Measurements from ENCODE around the gene ABCD1. TPM values are rescaled to one million over a fixed set of nuclear protein-coding genes. Genes with fewer than 3 reads are reported as not detected.

The ABCD1 gene
- total RNA-seq, 1 experiment from 2014 or later = 44.4 TPM

DNA sequence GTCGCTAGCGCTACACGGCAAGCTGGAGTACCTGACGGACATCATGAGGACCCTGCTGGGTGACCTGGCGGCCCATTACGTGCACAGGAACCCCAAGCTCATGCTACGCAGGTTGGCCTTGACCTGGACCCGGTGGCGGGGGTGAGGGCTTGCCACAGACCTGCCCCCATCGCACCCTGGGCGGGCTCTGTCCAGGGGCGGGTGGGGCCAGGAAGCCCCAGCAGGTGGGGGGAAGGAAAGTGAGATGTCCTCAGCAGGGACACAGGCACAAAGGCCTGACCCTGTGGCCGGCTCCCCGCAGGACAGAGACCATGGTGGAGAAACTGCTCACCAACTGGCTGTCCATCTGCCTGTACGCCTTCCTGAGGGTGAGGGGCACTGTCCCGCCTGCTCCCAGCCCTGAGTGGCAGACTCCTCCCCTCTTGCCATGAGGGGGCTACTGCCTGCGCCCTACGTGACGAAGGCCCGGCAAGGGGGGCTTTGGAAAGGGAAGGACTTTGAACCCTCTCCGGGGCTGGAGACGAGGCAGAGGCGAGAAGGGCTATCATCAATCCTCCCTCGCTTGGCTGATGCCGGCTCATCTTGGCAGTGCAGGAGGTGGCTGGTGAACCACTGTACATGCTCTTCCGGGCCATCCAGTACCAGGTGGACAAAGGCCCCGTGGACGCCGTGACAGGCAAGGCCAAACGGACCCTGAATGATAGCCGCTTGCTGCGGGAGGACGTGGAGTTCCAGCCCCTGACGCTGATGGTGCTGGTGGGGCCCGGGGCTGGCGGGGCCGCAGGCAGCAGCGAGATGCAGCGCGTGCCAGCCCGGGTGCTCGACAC, 50.9 kb downstream of the ABCD1 start:
- CTCF ChIA-PET = interaction anchor here (0.6 kb wide), 1 partner anchor 16 kb away, joined by 6 read pairs; no protein-coding TSS in a partner anchor
- Histone ChIP-seq H4K20me1 (ENCODE audit: low read length) (no peaks in the 10 kb centered on the region), H3K36me3 (ENCODE audit: low read depth, low read length) (peaks cover 2% of the 10 kb centered on the region; the same call in 1 of the 2 replicates), H3F3A (ENCODE audit: low read length, unreplicated experiment) (no peaks in the 10 kb centered on the region), H3K4me3 (ENCODE audit: low read length) (no peak overlapping the region), H3K9ac (ENCODE audit: low read length) (no peak overlapping the region), H3K9me2 (replicated peaks; ENCODE audit: low read length) (no peaks in the 10 kb centered on the region), H3K27me3 (ENCODE audit: low read length) (no peaks in the 10 kb centered on the region), H3K9me3 (ENCODE audit: low read length) (no peaks in the 10 kb centered on the region), H3K79me2 (ENCODE audit: low read length) (no peaks in the 10 kb centered on the region), H3K4me2 (ENCODE audit: low read length) (no peak overlapping the region), H3K4me1 (ENCODE audit: insufficient read depth, low read length) (no peaks in the 10 kb centered on the region), H2AFZ (ENCODE audit: low read length) (no peak overlapping the region), H3K27ac (ENCODE audit: low read length) (peak overlapping the region; percentile 16; the same call in 1 of the 2 replicates)
- POLR2A ChIA-PET (ENCODE audit: unreplicated experiment) = no interaction called here
- intact Hi-C loops (cut with micrococcal nuclease) = no loop called here
- DNase-seq (no peak), ATAC-seq (no peak)
- BruUV-seq (replicated peaks) = no TSS peak
- TF ChIP-seq, protein P1, sequence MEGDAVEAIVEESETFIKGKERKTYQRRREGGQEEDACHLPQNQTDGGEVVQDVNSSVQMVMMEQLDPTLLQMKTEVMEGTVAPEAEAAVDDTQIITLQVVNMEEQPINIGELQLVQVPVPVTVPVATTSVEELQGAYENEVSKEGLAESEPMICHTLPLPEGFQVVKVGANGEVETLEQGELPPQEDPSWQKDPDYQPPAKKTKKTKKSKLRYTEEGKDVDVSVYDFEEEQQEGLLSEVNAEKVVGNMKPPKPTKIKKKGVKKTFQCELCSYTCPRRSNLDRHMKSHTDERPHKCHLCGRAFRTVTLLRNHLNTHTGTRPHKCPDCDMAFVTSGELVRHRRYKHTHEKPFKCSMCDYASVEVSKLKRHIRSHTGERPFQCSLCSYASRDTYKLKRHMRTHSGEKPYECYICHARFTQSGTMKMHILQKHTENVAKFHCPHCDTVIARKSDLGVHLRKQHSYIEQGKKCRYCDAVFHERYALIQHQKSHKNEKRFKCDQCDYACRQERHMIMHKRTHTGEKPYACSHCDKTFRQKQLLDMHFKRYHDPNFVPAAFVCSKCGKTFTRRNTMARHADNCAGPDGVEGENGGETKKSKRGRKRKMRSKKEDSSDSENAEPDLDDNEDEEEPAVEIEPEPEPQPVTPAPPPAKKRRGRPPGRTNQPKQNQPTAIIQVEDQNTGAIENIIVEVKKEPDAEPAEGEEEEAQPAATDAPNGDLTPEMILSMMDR (conservative IDR thresholded peaks at IDR 0.05; ENCODE audit: low read depth, low read length) = no peak
- TF ChIP-seq EZH2phosphoT487 (IDR thresholded peaks at IDR 0.05; ENCODE audit: borderline replicate concordance, low read length) (no peak), EZH2 (IDR thresholded peaks at IDR 0.05; ENCODE audit: low read length, unreplicated experiment) (no peak)

DNA sequence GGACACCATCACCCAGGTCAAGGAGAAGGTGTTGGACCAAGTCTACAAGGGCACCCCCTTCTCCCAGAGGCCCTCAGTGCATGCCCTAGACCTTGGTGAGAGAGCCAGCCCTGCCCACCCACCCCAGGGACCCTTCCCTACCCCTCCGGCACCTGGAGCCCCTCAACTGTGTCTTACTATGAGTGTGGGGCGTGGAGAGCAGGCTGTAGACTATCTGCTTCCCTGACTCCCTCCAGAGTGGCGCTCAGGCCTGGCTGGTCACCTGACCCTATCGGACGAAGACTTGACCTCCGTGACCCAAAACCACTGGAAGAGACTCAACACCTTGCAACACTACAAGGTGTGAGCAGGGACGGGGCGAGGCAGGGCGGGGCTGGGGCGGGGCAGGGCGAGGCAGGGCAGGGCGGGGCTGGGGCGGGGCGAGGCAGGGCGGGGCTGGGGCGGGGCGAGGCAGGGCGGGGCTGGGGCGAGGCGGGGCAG, 51.5 kb downstream of the ABCD1 start:
- TF ChIP-seq, protein P1 (conservative IDR thresholded peaks at IDR 0.05; ENCODE audit: low read depth, low read length) = no peak
- TF ChIP-seq EZH2phosphoT487 (IDR thresholded peaks at IDR 0.05; ENCODE audit: borderline replicate concordance, low read length) = no peak
- TF ChIP-seq EZH2 (IDR thresholded peaks at IDR 0.05; ENCODE audit: low read length, unreplicated experiment) = no peak

DNA sequence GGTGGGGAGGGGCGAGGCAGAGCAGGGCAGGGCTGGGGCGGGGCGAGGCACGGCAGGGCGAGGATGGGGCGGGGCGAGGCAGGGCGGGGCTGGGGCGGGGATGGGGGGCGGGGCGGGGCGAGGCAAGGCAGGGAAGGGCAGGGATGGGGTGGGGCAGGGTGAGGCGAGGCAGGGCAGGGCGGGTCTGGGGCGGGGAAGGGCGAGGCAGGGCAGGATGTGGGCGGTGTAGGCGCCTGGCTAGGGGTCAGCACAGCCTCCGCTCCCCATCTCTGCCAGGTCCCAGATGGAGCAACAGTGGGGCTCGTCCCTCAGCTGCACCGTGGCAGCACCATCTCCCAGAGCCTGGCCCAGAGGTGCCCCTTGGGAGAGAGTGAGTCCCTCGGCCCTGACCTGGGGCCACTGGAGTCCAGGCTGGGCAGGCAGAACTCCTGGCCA, 52.0 kb downstream of the ABCD1 start:
- ChIA-PET POLR2A (ENCODE audit: unreplicated experiment) (no interaction called here), CTCF (no interaction called here)

More for the DNA sequence above, 51.5 kb downstream of the ABCD1 start:
- Histone ChIP-seq H3F3A (ENCODE audit: low read length, unreplicated experiment) (no peaks in the 10 kb centered on the region), H3K79me2 (ENCODE audit: low read length) (no peaks in the 10 kb centered on the region), H3K9ac (ENCODE audit: low read length) (no peak overlapping the region), H2AFZ (ENCODE audit: low read length) (no peak overlapping the region), H4K20me1 (ENCODE audit: low read length) (no peaks in the 10 kb centered on the region), H3K36me3 (ENCODE audit: low read depth, low read length) (peaks cover 2% of the 10 kb centered on the region; the same call in 1 of the 2 replicates), H3K9me3 (ENCODE audit: low read length) (no peaks in the 10 kb centered on the region), H3K4me1 (ENCODE audit: insufficient read depth, low read length) (no peaks in the 10 kb centered on the region), H3K4me3 (ENCODE audit: low read length) (no peak overlapping the region), H3K27ac (ENCODE audit: low read length) (peak overlapping the region; percentile 16; the same call in 1 of the 2 replicates), H3K9me2 (replicated peaks; ENCODE audit: low read length) (no peaks in the 10 kb centered on the region), H3K27me3 (ENCODE audit: low read length) (no peaks in the 10 kb centered on the region), H3K4me2 (ENCODE audit: low read length) (no peak overlapping the region)
- POLR2A ChIA-PET (ENCODE audit: unreplicated experiment) = no interaction called here
- BruUV-seq (replicated peaks) = no TSS peak
- ATAC-seq = no peak
- DNase-seq = no peak
- CTCF ChIA-PET = no interaction called here
- intact Hi-C loops (cut with micrococcal nuclease) = no loop called here

More for the DNA sequence above, 52.0 kb downstream of the ABCD1 start:
- H3K4me3 ChIP-seq (ENCODE audit: low read length) = no peak overlapping the region
- no peaks in the 10 kb centered on the region for H4K20me1 ChIP-seq (ENCODE audit: low read length)
- H3K79me2 ChIP-seq (ENCODE audit: low read length) = no peaks in the 10 kb centered on the region
- DNase-seq = no peak
- peak overlapping the region; percentile 67 for H3K27ac ChIP-seq (ENCODE audit: low read length)
- peaks cover 2% of the 10 kb centered on the region; the same call in 1 of the 2 replicates for H3K36me3 ChIP-seq (ENCODE audit: low read depth, low read length)
- no peaks in the 10 kb centered on the region for H3F3A ChIP-seq (ENCODE audit: low read length, unreplicated experiment)
- no peaks in the 10 kb centered on the region for H3K9me2 ChIP-seq (replicated peaks; ENCODE audit: low read length)
- no peak overlapping the region for H3K4me2 ChIP-seq (ENCODE audit: low read length)
- TF ChIP-seq, protein P1 (conservative IDR thresholded peaks at IDR 0.05; ENCODE audit: low read depth, low read length) = no peak
- TF ChIP-seq EZH2 (IDR thresholded peaks at IDR 0.05; ENCODE audit: low read length, unreplicated experiment) (no peak), EZH2phosphoT487 (IDR thresholded peaks at IDR 0.05; ENCODE audit: borderline replicate concordance, low read length) (no peak)
- no peak overlapping the region; the same call in 1 of the 2 replicates for H3K9ac ChIP-seq (ENCODE audit: low read length)
- H2AFZ ChIP-seq (ENCODE audit: low read length) = no peak overlapping the region
- H3K27me3 ChIP-seq (ENCODE audit: low read length) = no peaks in the 10 kb centered on the region
- H3K4me1 ChIP-seq (ENCODE audit: insufficient read depth, low read length) = no peaks in the 10 kb centered on the region
- H3K9me3 ChIP-seq (ENCODE audit: low read length) = no peaks in the 10 kb centered on the region
- no TSS peak for BruUV-seq (replicated peaks)
- intact Hi-C loops (cut with micrococcal nuclease) = no loop called here
- no peak; the same call in 1 of the 2 replicates for ATAC-seq
